Esophagus (tissue), 2 donors: ENCODE data around the gene AKR1C8. TPM values are rescaled to one million over a fixed set of nuclear protein-coding genes. Genes with fewer than 3 reads are reported as not detected.
"Not testable (repeated sequence)": the region's sequence is repeated elsewhere in the genome, so short reads cannot be mapped to it uniquely, and the experiment has no call there.

Source experiments
- H3K27ac ChIP-seq, 2 donors: one replicate each; pipeline ENCODE4 v1.5.1; 2013; ENCODE audit warnings: low read depth in 2 of 2, mild to moderate bottlenecking in 2 of 2, inconsistent platforms in 1 of 2, low read length in 1 of 2, moderate library complexity in 1 of 2
- H3K27me3 ChIP-seq, 2 donors: one replicate each; pipeline ENCODE4 v1.6.1; 2013; ENCODE audit warnings: low read length in 2 of 2, control low read depth in 1 of 2, mild to moderate bottlenecking in 1 of 2; ENCODE audit not compliant: insufficient read depth in 2 of 2, control insufficient read depth in 1 of 2
- H3K36me3 ChIP-seq, 2 donors: one replicate each; pipeline ENCODE4 v1.6.1; 2013; ENCODE audit warnings: low read length in 1 of 2; ENCODE audit not compliant: control insufficient read depth in 2 of 2, insufficient read depth in 2 of 2
- H3K4me1 ChIP-seq, 2 donors: one replicate each; pipeline ENCODE4 v1.6.1; 2013; ENCODE audit warnings: low read length in 1 of 2; ENCODE audit not compliant: control insufficient read depth in 2 of 2, insufficient read depth in 2 of 2
- H3K4me3 ChIP-seq, 2 donors: one replicate each; pipeline ENCODE4 v1.5.1; 2013; ENCODE audit warnings: low read length in 2 of 2, mild to moderate bottlenecking in 2 of 2, low read depth in 1 of 2, moderate library complexity in 1 of 2
- H3K9me3 ChIP-seq, 2 donors: one replicate each; pipeline ENCODE4 v1.6.1; 2013; ENCODE audit warnings: mild to moderate bottlenecking in 2 of 2, low read depth in 1 of 2, low read length in 1 of 2, moderate library complexity in 1 of 2; ENCODE audit not compliant: control insufficient read depth in 2 of 2, insufficient read depth in 1 of 2
- WGBS, 2 donors: extraction: QIAGEN DNeasy Blood & Tissue Kit; methylation state at CpG; one replicate each; pipeline ENCODE4 v1.1.7; 2013; 5-methylcytosine and 5-hydroxymethylcytosine counted together
- polyA plus RNA-seq, 2 donors: library from polyadenylated mRNA; stranded (reverse); fragments of 200-250 nt; gene quantifications; one replicate each; pipeline ENCODE4 v1.2.3, GENCODE V29; 2013
- donor health status: healthy with polysubstance abuse.
- donor health status: Bipolar disorder and iron deficiency.

AKR1C8 gene
- polyA plus RNA-seq, 2 donors: not detected

- H3K4me1 ChIP-seq, H3K27me3 ChIP-seq, H3K4me3 ChIP-seq, H3K36me3 ChIP-seq, H3K9me3 ChIP-seq, H3K27ac ChIP-seq: not testable (repeated sequence)
- WGBS, 2 donors: 80 to 86% methylated on average over 12 of the region's 12 CpGs
Measured at GRCh38 chr10:5180503-5180902, 4.4 kb downstream of the AKR1C8 start.

- H3K9me3 ChIP-seq, H3K27ac ChIP-seq, H3K36me3 ChIP-seq, H3K4me1 ChIP-seq, H3K4me3 ChIP-seq, H3K27me3 ChIP-seq: not testable (repeated sequence)
- WGBS, 2 donors: 89 to 91% methylated on average over 1 to 3 of the region's 3 CpGs
Measured at GRCh38 chr10:5175581-5175980, 9.4 kb downstream of the AKR1C8 start.

- WGBS, 2 donors: 63 to 68% methylated on average over 5 of the region's 5 CpGs
- Histone ChIP-seq H3K9me3 (peaks cover 5 to 6% of the 10 kb centered on the region in 2 donors), H3K27me3 (no peaks in the 10 kb centered on the region)
Measured at GRCh38 chr10:5168897-5169420, 16.0 kb downstream of the AKR1C8 start.

GRCh38 chr10:5165738-5166137, 19.2 kb downstream of the AKR1C8 start:
- H3K4me1 ChIP-seq: no peaks in the 10 kb centered on the region
- WGBS, 2 donors: 6 to 19% methylated on average over 1 of the region's 1 CpG
- H3K9me3 ChIP-seq: peaks cover 10 to 13% of the 10 kb centered on the region in 2 donors

More at GRCh38 chr10:5168897-5169420, 16.0 kb downstream of the AKR1C8 start:
- no peaks in the 10 kb centered on the region for H3K4me1 ChIP-seq
- H3K4me3 ChIP-seq: no peak overlapping the region
- no peak overlapping the region for H3K27ac ChIP-seq
- no peaks in the 10 kb centered on the region for H3K36me3 ChIP-seq

GRCh38 chr10:5163487-5163886, 21.5 kb downstream of the AKR1C8 start:
- Histone ChIP-seq H3K4me3 (no peak overlapping the region), H3K9me3 (peaks cover 10 to 13% of the 10 kb centered on the region in 2 donors), H3K36me3 (no peaks in the 10 kb centered on the region), H3K27ac (no peak overlapping the region), H3K27me3 (no peaks in the 10 kb centered on the region), H3K4me1 (no peaks in the 10 kb centered on the region)
- WGBS, 2 donors: 50 to 69% methylated on average over 2 of the region's 2 CpGs

More at GRCh38 chr10:5165738-5166137, 19.2 kb downstream of the AKR1C8 start:
- H3K27ac ChIP-seq: no peak overlapping the region
- no peak overlapping the region for H3K4me3 ChIP-seq
- H3K36me3 ChIP-seq: no peaks in the 10 kb centered on the region
- H3K27me3 ChIP-seq: no peaks in the 10 kb centered on the region

GRCh38 chr10:5159126-5159525, 25.8 kb downstream of the AKR1C8 start:
- 65% methylated on average over 6 of the region's 6 CpGs for WGBS, 2 donors
- H3K4me3 ChIP-seq: no peak overlapping the region
- H3K4me1 ChIP-seq: no peaks in the 10 kb centered on the region
- peaks cover 6 to 10% of the 10 kb centered on the region in 2 donors for H3K9me3 ChIP-seq
- H3K27ac ChIP-seq: peak overlapping the region in 1 of 2 donors; percentile 10
- no peaks in the 10 kb centered on the region for H3K27me3 ChIP-seq
- no peaks in the 10 kb centered on the region for H3K36me3 ChIP-seq

GRCh38 chr10:5157501-5157900, 27.4 kb downstream of the AKR1C8 start:
- H3K9me3 ChIP-seq: no peaks in the 10 kb centered on the region
- no peak overlapping the region for H3K4me3 ChIP-seq
- WGBS, 2 donors: 81 to 82% methylated on average over 10 of the region's 10 CpGs
- no peaks in the 10 kb centered on the region for H3K36me3 ChIP-seq
- H3K27ac ChIP-seq: no peak overlapping the region
- peaks cover 0 to 2% of the 10 kb centered on the region in 2 donors for H3K27me3 ChIP-seq
- H3K4me1 ChIP-seq: no peaks in the 10 kb centered on the region

GRCh38 chr10:5155951-5156350, 29.0 kb downstream of the AKR1C8 start:
- H3K4me1 ChIP-seq: no peaks in the 10 kb centered on the region
- peaks cover 0 to 2% of the 10 kb centered on the region in 2 donors for H3K27me3 ChIP-seq
- H3K4me3 ChIP-seq: no peak overlapping the region
- H3K36me3 ChIP-seq: no peaks in the 10 kb centered on the region
- 21 to 31% methylated on average over 1 of the region's 1 CpG for WGBS, 2 donors
- no peaks in the 10 kb centered on the region for H3K9me3 ChIP-seq
- H3K27ac ChIP-seq: no peak overlapping the region

GRCh38 chr10:5151076-5151475, 33.9 kb downstream of the AKR1C8 start:
- H3K27me3 ChIP-seq: peaks cover 0 to 2% of the 10 kb centered on the region in 2 donors
- WGBS, 2 donors: 90 to 93% methylated on average over 3 of the region's 3 CpGs
- H3K9me3 ChIP-seq: no peaks in the 10 kb centered on the region
- no peak overlapping the region for H3K4me3 ChIP-seq
- no peaks in the 10 kb centered on the region for H3K4me1 ChIP-seq
- no peaks in the 10 kb centered on the region for H3K36me3 ChIP-seq
- H3K27ac ChIP-seq: no peak overlapping the region

GRCh38 chr10:5148678-5149032, 36.3 kb downstream of the AKR1C8 start:
- H3K27ac ChIP-seq: no peak overlapping the region
- H3K9me3 ChIP-seq: no peaks in the 10 kb centered on the region

More at GRCh38 chr10:5148678-5149032, 36.3 kb downstream of the AKR1C8 start:
- Histone ChIP-seq H3K36me3 (no peaks in the 10 kb centered on the region), H3K27me3 (peaks cover 0 to 2% of the 10 kb centered on the region in 2 donors), H3K4me3 (no peak overlapping the region), H3K4me1 (no peaks in the 10 kb centered on the region)
- WGBS, 2 donors: 59 to 63% methylated on average over 1 of the region's 1 CpG
